ENCODE results near the gene GPATCH2L. TPM values are rescaled to one million over a fixed set of nuclear protein-coding genes. Genes with fewer than 3 reads are reported as not detected.

Gene GPATCH2L
- total RNA-seq, 2 donors from 2014 or later, result 23.4 to 61.7 TPM

DNA sequence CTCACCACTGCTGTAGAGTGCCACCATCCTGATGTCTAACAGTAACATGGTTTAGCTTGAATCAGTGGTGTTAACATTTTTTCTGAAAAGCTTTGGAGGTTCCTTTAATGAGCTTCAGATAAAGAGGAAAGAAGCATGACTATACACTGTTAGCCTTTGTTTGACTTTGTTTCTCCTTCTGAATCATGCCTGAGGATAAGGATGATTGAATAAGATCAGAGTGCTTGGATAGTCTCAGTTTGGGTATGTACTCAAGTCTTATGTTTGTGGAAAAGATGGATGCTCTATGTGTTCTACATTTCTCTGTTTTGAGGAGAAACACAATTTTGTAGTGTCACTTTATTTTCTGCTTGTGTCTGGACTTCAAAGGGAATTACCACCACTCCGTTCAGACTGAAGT is 42.0 kb downstream of the GPATCH2L start:
- no peak overlapping the region for H3K4me3 ChIP-seq
- WGBS, 2 donors, result 63 to 65% methylated on average over 1 of the region's 1 CpG
- peaks cover 6% of the 10 kb centered on the region for H3K4me1 ChIP-seq
- no peak for TF ChIP-seq POLR2A (IDR thresholded peaks at IDR 0.05)
- TF ChIP-seq, protein P1, sequence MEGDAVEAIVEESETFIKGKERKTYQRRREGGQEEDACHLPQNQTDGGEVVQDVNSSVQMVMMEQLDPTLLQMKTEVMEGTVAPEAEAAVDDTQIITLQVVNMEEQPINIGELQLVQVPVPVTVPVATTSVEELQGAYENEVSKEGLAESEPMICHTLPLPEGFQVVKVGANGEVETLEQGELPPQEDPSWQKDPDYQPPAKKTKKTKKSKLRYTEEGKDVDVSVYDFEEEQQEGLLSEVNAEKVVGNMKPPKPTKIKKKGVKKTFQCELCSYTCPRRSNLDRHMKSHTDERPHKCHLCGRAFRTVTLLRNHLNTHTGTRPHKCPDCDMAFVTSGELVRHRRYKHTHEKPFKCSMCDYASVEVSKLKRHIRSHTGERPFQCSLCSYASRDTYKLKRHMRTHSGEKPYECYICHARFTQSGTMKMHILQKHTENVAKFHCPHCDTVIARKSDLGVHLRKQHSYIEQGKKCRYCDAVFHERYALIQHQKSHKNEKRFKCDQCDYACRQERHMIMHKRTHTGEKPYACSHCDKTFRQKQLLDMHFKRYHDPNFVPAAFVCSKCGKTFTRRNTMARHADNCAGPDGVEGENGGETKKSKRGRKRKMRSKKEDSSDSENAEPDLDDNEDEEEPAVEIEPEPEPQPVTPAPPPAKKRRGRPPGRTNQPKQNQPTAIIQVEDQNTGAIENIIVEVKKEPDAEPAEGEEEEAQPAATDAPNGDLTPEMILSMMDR (IDR thresholded peaks at IDR 0.05), result no peak
- intact Hi-C loops (cut with DNase I), result no loop called here
- peaks cover 0 to 5% of the 10 kb centered on the region in 2 donors for H3K36me3 ChIP-seq (replicated peaks in 1 of 2; ENCODE audit: insufficient read depth in 1 of 2, low read depth in 2 of 2)
- DNase-seq (no peak), ATAC-seq (no peak)
- no peaks in the 10 kb centered on the region for H3K9me3 ChIP-seq
- no peak overlapping the region for H3K27ac ChIP-seq
- H3K27me3 ChIP-seq, result no peaks in the 10 kb centered on the region

DNA sequence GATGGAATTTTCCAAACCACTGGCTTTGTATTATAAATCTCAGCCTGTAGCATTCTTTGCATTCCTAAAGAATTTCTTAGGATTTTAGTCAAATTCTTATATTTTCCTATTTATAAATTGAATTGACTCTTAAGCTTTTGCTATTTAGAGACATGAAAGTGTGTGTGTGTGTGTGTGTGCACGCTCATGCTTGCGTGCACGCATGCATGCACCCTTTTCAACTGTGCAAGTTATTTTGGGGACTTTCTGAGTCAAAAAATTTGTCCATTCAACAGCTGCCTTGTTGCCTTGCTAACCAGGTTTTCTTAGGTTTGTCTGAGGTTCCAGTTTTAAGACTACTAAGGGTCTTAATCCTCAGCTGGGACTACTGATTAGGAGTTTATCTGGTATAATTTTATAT is 42.6 kb downstream of the GPATCH2L start:
- Histone ChIP-seq H3K36me3 (replicated peaks in 1 of 2; ENCODE audit: insufficient read depth in 1 of 2, low read depth in 2 of 2) (peaks cover 0 to 5% of the 10 kb centered on the region in 2 donors), H3K4me3 (no peak overlapping the region), H3K9me3 (no peaks in the 10 kb centered on the region), H3K4me1 (peaks cover 6% of the 10 kb centered on the region), H3K27ac (no peak overlapping the region), H3K27me3 (no peaks in the 10 kb centered on the region)
- no peak for ATAC-seq
- WGBS, 2 donors, result 74 to 83% methylated on average over 3 of the region's 3 CpGs
- TF ChIP-seq, protein P1 (IDR thresholded peaks at IDR 0.05), result no peak
- no peak for TF ChIP-seq POLR2A (IDR thresholded peaks at IDR 0.05)
- DNase-seq, result no peak
- intact Hi-C loops (cut with DNase I), result no loop called here

DNA sequence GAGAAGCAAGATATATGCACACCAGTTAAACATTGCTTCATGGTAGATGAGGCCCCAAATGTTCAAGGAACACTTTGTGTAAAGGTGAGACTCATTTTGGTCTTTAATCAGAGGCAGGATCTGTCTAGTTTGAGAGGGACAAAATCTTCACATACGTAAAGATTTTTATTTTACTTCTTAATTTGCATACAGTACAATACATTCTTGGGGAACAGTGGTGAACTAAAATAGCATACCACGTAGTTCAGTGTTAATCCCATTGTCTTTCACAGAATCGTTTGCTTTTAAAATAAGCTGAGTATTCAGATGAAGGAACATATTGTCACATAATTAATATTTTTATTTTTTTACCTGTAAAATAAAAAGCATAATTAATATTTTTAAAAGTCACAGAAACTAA is 43.3 kb downstream of the GPATCH2L start:
- 73 to 78% methylated on average over 3 of the region's 3 CpGs for WGBS, 2 donors
- DNase-seq, result no peak
- H3K9me3 ChIP-seq, result no peaks in the 10 kb centered on the region
- H3K4me3 ChIP-seq, result no peak overlapping the region
- intact Hi-C loops (cut with DNase I), result no loop called here
- no peak overlapping the region for H3K27ac ChIP-seq
- peaks cover 6% of the 10 kb centered on the region for H3K4me1 ChIP-seq
- ATAC-seq, result no peak
- TF ChIP-seq, protein P1 (IDR thresholded peaks at IDR 0.05), result no peak
- peaks cover 5% of the 10 kb centered on the region in 2 donors for H3K36me3 ChIP-seq (replicated peaks in 1 of 2; ENCODE audit: insufficient read depth in 1 of 2, low read depth in 2 of 2)
- no peaks in the 10 kb centered on the region for H3K27me3 ChIP-seq

DNA sequence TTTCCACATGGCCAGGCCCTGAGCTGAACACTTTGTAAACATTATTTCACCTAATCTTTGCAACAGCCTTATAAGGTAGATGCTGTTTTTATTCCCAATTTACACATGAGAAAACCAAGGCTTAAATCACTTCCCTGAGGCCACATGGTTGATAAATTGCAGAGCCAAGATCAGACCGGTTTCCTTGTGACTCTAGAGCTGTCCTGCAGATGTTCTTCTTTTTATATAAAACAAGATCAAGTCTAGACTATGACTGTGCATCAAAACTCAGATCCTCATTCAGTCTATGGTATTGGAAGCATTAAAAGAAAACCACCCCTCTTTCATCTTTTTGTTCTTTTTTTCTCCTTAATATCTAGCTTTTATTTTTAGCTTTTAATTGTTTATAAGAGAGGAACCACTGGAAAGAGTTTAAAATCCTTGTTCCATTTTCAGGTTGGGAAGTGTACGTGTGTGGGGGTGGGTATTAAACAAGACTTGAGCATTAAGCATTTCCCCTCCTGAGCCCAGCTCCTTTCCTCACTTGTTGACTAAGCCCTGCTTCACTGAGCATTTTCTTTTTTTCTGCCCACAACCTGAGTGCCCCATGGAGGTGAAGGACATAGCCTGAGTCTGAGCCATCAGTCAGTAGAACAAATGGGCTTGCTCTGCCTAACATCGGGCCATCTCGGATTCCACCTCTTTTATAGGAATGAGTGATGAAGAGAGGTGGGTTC is 45.4 kb downstream of the GPATCH2L start:
- Histone ChIP-seq H3K27me3 (no peaks in the 10 kb centered on the region), H3K9me3 (no peaks in the 10 kb centered on the region), H3K36me3 (replicated peaks in 1 of 2; ENCODE audit: insufficient read depth in 1 of 2, low read depth in 2 of 2) (peaks cover 4 to 5% of the 10 kb centered on the region in 2 donors), H3K27ac (no peak overlapping the region), H3K4me3 (no peak overlapping the region), H3K4me1 (peaks cover 6% of the 10 kb centered on the region)
- DNase-seq (no peak), ATAC-seq (no peak)
- no peak for TF ChIP-seq POLR2A (IDR thresholded peaks at IDR 0.05)
- TF ChIP-seq, protein P1 (IDR thresholded peaks at IDR 0.05), result no peak
- intact Hi-C loops (cut with DNase I), result no loop called here
- 86 to 89% methylated on average over 4 of the region's 4 CpGs for WGBS, 2 donors

DNA sequence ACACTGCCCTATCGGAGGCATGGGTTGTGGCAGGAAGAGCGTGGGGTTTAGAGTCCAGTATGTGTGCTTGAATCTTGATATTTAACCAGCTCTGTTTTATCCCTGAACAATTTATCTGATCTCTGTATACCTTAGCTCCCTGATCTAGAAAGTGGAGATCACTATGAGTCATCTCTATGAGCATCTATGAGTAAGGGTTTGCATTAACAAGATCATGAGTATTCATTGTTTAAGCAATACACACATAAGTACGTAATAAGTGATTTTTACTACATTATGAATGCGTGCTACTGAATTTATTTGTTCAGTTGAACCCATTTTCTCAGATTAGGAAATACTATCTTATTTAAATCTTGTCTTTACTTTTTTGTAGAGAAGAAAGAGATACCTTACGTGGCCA is 49.4 kb downstream of the GPATCH2L start:
- intact Hi-C loops (cut with DNase I), result no loop called here
- Histone ChIP-seq H3K4me1 (no peaks in the 10 kb centered on the region), H3K9me3 (no peaks in the 10 kb centered on the region), H3K27me3 (no peaks in the 10 kb centered on the region), H3K27ac (no peak overlapping the region), H3K36me3 (replicated peaks in 1 of 2; ENCODE audit: insufficient read depth in 1 of 2, low read depth in 2 of 2) (peaks cover 0 to 5% of the 10 kb centered on the region in 2 donors), H3K4me3 (no peak overlapping the region)
- ATAC-seq (no peak), DNase-seq (no peak)
- WGBS, 2 donors, result 92 to 95% methylated on average over 5 of the region's 5 CpGs
- TF ChIP-seq, protein P1 (IDR thresholded peaks at IDR 0.05), result no peak
- no peak for TF ChIP-seq POLR2A (IDR thresholded peaks at IDR 0.05)

Measured in body of pancreas (tissue), 4 donors.